HG03520 (cell line): ENCODE measurements around the gene RHCE.
"Not testable (repeated sequence)": the region's sequence is repeated elsewhere in the genome, so short reads cannot be mapped to it uniquely, and the experiment has no call there.

Experiments used
- ATAC-seq: cut with Tn5 transposase; IDR thresholded peaks from one replicate; pipeline ENCODE4 v1.9.1; 2021; ENCODE audit warnings: mild to moderate bottlenecking, moderate library complexity; ENCODE audit not compliant: unreplicated experiment

RHCE gene

DNA sequence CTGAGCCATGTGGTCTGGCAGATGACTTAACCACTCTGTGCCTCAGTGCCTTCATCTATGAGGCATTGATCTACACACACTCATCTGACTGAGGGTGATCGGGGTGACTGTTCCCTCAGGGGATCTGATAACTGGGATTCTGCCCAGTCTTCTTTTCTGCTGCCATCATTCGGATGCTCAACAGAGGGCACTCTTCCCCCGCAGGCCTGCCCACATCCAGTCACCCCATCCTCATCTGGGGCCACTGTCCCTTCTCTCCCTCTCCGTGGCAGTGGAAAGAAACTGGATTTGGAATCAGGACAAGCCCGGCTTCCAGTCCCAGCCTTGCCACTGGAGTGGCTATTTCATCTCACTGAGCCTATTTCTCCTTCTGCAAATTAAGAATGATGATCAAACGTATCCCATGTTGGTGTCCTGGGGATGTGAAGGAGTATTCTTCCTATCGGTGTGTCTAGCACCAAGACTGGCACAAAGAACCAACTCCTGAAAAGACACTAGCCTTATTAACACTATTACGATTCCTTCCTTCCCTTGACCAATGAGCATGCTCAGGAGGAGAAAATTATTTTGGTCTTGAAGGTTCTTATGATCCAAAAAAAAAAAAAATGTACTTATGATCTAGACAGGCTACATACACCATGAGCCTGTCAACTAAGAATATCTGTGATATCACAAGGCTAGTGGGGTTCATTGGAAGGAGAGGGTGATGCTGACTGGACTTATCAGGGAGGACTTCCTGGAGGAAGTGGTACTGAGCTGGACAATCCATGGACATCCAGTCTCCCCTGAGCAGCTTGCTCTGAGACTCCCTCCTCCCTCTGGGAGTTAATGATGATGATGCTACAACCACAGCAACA lies 17.4 kb downstream of the RHCE start:
- not testable (repeated sequence) for ATAC-seq

GRCh38 chr1:25398079-25398478 lies 22.5 kb downstream of the RHCE start:
- not testable (repeated sequence) for ATAC-seq

- not testable (repeated sequence) for ATAC-seq
These were observed 23.1 kb downstream of the RHCE start for GRCh38 chr1:25397549-25397948.

- no peak for ATAC-seq
These were observed 27.8 kb downstream of the RHCE start for GRCh38 chr1:25392841-25393240.

- ATAC-seq = not testable (repeated sequence)
These were observed 30.9 kb downstream of the RHCE start for GRCh38 chr1:25389721-25390120.

DNA sequence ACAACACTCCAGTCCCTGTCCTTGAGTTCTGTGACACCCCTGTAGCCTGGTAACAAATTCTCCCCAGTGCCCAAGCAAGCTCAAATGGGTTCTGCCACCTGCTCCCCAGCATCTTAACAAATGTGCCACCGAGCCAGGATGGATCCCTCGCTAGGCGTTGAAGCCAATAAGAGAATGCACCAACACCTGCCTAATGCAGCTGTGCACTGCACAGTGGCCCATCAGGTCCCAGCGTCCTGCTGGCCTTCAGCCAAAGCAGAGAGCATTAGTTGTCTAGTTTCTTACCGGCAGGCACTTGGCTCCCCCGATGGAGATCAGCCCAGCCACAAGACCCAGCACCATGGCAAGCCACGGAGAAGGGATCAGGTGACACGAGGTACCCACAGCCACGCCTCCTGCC lies 31.9 kb downstream of the RHCE start:
- ATAC-seq = not testable (repeated sequence)

- ATAC-seq = not testable (repeated sequence)
These were observed 33.5 kb downstream of the RHCE start for GRCh38 chr1:25387096-25387495.

- not testable (repeated sequence) for ATAC-seq
These were observed 36.8 kb downstream of the RHCE start for GRCh38 chr1:25383875-25384274.

DNA sequence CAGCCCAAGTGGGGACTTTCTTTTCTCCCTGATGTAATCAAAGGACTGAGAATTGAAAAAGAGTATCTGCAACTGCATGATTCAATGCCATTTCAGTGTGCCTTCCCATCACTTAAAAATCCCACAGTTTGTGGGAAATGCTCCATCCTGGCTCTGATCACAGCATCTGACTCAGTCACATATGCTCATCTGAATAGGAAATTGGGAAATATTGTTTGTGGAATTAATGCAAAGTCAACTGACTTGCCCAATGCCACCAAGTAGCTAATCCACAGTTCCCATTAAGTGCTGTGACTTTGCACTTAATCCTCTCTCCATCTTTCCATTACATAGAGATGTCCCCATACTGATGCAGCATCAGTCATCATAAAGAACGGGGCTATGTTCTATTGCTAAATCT lies 37.5 kb downstream of the RHCE start:
- not testable (repeated sequence) for ATAC-seq

- ATAC-seq = not testable (repeated sequence)
These were observed 38.1 kb downstream of the RHCE start for GRCh38 chr1:25382543-25382942.

- ATAC-seq = not testable (repeated sequence)
These were observed 42.3 kb downstream of the RHCE start for GRCh38 chr1:25378367-25378766.

DNA sequence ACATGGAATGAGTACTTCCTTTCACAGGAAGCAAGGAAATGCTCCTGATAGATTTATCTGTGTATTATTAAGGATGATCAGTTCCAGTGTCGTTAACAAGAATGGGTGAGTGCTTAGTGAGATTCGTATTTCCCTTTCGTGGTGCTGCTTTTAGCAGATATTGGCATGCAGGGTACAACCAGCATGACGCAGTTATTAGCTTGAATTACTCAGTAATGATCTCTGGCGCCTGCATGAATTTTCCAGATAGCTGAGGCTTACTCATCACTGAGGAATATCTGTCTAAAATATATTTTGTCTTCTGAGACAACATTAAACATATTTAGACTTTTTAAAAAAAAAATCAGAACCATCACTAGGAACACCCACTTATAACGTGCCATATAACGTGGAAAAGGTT lies 48.9 kb downstream of the RHCE start:
- not testable (repeated sequence) for ATAC-seq

DNA sequence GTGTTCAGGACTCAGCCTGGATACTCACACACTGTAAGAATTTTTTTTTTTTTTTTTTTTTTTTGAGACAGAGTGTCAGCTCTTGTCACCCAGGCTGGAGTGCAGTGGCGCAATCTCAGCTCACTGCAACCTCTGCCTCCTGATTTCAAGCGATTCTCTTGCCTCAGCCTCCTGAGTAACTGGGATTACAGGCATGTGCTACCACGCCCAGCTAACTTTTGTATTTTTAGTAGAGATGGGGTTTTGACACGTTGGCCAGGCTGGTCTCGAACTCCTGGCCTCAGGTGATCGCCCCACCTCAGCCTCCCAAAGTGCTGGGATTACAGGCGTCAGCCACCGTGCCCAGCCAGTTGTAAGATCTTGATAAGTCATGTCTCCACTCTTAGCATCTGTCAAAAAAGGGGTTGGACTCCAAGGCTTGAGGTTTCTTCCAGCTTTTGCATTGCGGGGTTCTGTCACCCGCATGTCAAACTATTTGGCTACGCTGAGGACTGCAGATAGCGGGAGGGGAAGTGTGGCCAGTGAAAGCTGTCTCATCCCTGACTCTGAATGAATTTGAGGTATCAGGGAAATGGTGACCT lies 50.8 kb downstream of the RHCE start:
- not testable (repeated sequence) for ATAC-seq

- no peak for ATAC-seq
These were observed 51.4 kb downstream of the RHCE start for GRCh38 chr1:25369241-25369640.

GRCh38 chr1:25362634-25363559 lies 57.7 kb downstream of the RHCE start:
- not testable (repeated sequence) for ATAC-seq

GRCh38 chr1:25361901-25362300 lies 58.7 kb downstream of the RHCE start:
- no peak for ATAC-seq

GRCh38 chr1:25360596-25361581 lies 59.7 kb downstream of the RHCE start:
- ATAC-seq = no peak

DNA sequence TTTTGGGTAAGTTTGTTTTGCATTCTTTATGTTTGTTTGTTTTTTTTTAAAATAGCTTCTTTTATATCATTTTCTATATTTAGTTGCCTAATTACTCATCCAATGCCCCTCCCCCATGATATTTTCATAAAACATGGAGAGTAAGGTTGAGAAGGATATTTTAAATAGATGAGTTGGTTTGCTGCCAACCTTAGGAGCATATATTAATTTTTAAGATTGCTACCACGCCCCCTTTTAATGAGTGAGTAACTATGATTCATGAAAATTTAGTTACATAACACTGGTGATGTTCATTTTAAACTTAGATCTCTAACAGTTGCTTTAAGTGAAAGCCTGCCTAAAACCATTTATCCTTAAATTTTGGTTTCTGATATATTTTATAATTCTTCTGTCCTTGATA lies 63.8 kb downstream of the RHCE start:
- no peak for ATAC-seq

GRCh38 chr1:25356441-25356840 lies 64.2 kb downstream of the RHCE start:
- no peak for ATAC-seq

DNA sequence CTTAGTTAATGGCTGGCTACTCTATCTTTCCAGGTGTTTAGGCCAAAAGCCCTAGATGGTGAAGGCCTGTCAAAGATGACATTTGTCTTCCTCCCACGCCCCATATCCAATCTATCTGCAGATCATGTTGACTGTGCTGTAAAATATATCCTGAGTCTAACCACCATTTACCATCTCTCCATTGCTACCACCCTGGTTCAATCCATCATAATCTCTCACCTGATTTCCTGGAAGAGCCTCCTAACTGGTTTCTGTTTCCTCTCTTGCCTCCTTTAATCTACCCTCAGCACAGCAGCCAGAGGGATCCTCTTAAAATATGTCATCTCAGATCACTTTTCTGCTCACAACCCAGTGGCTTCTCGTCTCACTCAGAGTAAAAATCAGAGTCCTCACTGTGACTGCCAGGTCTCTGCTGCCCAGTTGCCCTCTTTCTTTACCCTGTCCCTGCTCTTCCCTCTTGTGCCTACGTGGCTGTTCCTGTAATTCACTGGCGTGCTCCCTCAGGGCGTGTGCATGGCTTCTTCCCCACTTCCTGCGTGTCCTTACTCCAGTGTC lies 64.7 kb downstream of the RHCE start:
- ATAC-seq = no peak
